NCI-H2029 (cell line): Measurements from ENCODE around the gene TOR1AIP1.
"Not testable (repeated sequence)": the region's sequence is repeated elsewhere in the genome, so short reads cannot be mapped to it uniquely, and the experiment has no call there.

Source experiments
- DNase-seq: peaks from one replicate; lab custom pipeline; 2025; lab: John Stamatoyannopoulos, UW

The TOR1AIP1 gene

DNA sequence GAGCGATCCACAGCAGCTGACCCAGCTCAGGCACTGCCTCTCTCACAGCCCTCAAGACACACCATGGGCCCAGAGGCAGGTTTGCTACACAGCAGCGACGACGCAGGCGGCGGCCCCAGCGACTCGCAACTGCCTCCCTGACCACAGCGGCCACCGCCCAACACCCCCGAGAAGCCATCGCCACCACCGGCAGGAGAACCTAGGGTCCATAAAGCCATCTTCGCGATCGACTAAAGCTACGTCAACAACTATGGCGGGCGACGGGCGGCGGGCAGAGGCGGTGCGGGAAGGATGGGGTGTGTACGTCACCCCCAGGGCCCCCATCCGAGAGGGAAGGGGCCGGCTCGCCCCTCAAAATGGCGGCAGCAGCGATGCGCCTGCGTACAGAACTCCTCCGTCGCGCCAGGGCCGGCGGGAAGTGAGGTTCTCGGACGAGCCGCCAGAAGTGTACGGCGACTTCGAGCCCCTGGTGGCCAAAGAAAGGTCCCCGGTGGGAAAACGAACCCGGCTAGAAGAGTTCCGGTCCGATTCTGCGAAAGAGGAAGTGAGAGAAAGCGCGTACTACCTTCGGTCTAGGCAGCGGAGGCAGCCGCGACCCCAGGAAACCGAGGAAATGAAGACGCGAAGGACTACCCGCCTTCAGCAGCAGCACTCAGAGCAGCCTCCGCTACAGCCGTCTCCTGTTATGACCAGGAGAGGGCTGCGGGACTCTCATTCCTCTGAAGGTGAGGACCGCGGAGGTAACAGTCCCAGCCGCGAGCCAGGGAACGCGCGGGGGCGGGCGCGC lies at the start of gene TOR1AIP1:
Gene TOR1AIP1 (plus strand): TSS at position 33 of the 787 bp plus-strand sequence. CDS start 218 bp downstream, at position 251.
- peak; percentile 92 for DNase-seq

DNA sequence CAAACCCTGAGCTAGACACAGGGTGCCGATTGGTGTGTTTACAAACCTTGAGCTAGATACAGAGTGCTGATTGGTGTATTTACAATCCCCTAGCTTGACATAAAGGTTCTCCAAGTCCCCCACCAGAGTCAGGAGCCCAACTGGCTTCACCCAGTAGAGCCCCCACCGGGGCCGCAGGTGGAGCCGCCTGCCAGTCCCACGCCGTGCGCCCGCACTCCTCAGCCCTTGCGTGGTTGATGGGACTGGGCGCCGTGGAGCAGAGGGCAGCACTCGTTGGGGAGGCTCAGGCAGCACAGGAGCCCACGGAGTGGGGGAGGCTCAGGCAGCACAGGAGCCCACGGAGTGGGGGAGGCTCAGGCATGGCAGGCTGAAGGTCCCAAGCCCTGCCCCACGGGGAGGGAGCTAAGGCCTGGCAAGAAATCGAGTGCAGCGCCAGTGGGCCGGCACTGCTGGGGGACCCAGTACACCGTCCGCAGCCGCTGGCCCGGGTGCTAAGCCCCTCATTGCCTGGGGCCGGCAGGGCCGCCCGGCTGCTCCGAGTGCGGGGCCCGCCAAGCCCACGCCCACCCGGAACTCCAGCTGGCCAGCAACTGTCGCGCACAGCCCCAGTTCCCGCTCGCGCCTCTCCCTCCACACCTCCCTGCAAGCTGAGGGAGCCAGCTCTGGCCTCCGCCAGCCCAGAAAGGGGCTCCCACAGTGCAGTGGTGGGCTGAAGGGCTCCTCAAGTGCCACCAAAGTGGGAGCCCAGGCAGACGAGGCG lies 45.2 kb upstream of the TOR1AIP1 start:
- not testable (repeated sequence) for DNase-seq

- DNase-seq = no peak
Observed at GRCh38 chr1:179840107-179840506, 42.0 kb upstream of the TOR1AIP1 start.

GRCh38 chr1:179848233-179848632 lies 33.9 kb upstream of the TOR1AIP1 start:
- no peak for DNase-seq

- DNase-seq = no peak
Observed at GRCh38 chr1:179853102-179853501, 29.0 kb upstream of the TOR1AIP1 start.

- not testable (repeated sequence) for DNase-seq
Observed at GRCh38 chr1:179855831-179856230, 26.3 kb upstream of the TOR1AIP1 start.

- DNase-seq = no peak
Observed at GRCh38 chr1:179856296-179856695, 25.8 kb upstream of the TOR1AIP1 start.

DNA sequence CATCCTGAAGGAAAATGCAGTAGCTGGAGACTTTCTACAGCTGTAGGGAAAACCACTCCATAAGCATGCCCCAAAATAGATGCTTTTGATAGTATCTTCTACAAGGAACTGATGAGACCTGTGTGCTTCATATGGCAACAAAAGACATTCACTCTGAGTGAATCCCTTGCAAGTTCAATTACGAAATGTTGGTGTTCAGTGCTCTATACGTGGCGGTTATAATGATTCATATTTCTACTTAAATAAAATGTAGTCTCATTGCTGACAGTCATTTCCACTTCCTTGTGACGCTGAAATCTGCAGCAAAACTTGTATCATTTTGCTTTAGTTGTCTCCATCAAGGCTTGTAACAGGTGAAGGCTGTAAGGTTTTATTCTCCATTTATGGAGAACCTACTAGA lies 25.1 kb upstream of the TOR1AIP1 start:
- DNase-seq = no peak

- no peak for DNase-seq
Observed at GRCh38 chr1:179860652-179861051, 21.4 kb upstream of the TOR1AIP1 start.

GRCh38 chr1:179865377-179865776 lies 16.7 kb upstream of the TOR1AIP1 start:
- no peak for DNase-seq

GRCh38 chr1:179866616-179867015 lies 15.5 kb upstream of the TOR1AIP1 start:
- no peak for DNase-seq

DNA sequence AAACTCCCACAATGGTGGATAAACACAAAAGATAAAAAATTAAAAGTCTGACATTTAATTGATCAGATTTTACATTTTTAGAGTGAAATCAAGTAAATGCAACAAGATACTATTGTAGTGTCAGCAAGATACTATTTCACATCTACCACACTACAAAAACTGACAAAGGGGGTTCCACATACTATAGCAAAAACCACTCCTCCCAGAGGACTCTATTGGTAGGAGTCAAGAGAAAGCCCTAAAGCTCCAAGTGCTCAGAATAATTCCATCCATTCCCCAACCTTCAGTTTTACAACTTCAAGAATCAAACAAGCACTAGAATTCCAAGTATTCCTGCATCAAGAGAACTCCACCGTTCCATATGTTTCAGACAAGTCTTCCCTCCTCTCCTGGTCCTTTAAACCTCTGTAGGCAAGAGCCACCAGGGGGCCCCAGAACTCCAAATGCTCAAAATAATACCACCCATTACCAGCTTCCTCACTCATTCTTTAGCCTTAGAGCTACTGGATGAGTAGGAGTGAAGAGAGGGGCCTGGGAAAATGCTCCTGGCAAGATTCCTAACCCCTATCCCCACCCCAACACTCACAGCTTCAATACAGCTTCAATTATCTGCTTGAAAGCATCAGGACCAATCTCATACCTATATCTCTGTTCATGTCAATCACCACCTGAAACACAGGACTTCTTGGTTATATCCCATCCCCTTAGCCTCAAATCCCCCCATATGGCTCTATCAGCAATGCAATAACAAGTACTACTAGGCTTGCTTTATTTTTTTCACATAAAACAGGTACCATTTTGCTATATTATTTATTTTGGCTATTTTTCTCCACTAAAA lies 14.4 kb upstream of the TOR1AIP1 start:
- no peak for DNase-seq

GRCh38 chr1:179870870-179871269 lies 11.2 kb upstream of the TOR1AIP1 start:
- DNase-seq = no peak

DNA sequence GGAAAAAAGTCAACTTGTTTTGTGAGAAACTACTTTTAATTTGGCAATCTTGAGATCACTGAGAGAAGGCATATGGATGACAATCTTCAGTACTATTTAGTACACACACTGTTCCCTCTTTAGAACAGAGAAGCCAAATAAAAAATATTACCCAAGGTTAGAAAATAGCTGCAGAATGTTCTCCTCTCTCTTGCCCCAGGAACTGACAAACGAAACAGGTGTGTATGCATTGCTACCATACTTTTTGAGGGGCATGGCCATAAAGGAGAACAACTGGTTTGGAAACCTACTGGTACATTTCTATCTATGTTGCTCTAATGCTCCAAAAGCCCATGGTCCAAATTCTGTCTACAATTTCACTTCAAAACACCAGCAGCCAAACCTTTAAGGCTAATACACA lies 10.1 kb upstream of the TOR1AIP1 start:
- no peak for DNase-seq

GRCh38 chr1:179872558-179872957 lies 9.5 kb upstream of the TOR1AIP1 start:
- DNase-seq = no peak

DNA sequence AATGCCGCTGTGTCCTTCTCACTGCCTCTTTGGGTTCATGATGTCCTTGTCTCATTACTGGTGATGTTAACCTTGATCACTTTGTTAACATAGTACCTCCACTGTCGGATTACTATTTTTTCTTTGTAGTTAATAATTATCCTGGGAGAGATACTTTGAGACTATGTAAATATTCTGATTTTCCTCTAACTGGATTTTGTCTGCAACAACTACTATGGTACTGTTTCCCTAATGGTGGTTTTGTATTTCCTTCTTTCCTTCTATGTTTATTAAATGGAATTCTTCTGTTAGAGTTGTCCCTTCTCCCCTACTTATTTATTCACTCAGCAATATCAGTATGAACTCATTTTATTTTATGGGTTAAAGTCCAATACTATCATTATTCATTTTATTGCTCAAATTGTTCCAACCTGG lies 8.6 kb upstream of the TOR1AIP1 start:
- no peak for DNase-seq

GRCh38 chr1:179875596-179876299 lies 6.3 kb upstream of the TOR1AIP1 start:
- no peak for DNase-seq

DNA sequence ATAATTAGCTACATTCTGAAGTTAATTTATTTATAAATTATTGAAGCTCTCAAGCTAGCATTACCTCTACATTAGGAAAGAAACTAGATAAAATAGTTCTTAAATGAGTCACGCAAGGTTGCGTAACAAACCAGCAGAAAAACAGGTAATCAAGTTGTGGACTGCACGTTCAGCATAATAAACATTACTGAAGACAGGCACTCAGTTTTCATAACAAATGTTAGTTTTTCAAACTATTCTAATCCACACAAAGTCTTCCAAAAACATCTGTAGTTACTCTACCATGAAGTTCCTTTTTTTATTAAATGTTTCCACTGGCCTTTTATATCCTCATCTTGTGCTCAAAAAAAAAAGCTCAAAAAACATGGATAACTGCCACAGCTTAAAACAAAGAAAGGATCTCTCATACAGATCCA lies 5.8 kb upstream of the TOR1AIP1 start:
- no peak for DNase-seq

- peak; percentile 59 for DNase-seq
Observed at GRCh38 chr1:179877586-179878265, 4.4 kb upstream of the TOR1AIP1 start, which contains the start of gene TOR1AIP2. TOR1AIP2 (minus strand) TSS chr1:179877803; CDS start chr1:179852665, 25,138 bp downstream.

DNA sequence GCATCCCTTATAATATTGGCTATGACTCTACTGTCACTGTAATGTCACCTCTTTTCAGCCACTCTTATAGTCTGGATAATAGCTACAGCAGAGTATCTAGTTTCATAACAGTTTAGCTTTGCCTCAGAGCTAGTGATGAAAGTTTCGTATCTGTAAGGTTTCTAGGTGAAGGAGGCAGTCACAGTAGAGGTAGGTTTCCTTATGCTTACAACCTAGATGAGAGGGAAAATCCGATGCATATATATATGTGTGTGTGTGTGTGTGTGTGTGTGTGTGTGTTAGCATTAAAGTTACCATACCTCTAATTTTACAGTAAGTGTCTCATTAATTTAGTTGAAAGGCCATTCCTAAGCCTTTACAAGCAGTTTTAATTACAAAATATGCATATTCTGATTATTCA lies 2.3 kb upstream of the TOR1AIP1 start:
- DNase-seq = no peak
